ENCODE results near the gene RGS1. TPM values are rescaled to one million over a fixed set of nuclear protein-coding genes. Genes with fewer than 3 reads are reported as not detected.

Gene RGS1
- total and polyA plus RNA-seq, 12 donors = 0.30 to 7.2 (median 0.96) TPM

DNA sequence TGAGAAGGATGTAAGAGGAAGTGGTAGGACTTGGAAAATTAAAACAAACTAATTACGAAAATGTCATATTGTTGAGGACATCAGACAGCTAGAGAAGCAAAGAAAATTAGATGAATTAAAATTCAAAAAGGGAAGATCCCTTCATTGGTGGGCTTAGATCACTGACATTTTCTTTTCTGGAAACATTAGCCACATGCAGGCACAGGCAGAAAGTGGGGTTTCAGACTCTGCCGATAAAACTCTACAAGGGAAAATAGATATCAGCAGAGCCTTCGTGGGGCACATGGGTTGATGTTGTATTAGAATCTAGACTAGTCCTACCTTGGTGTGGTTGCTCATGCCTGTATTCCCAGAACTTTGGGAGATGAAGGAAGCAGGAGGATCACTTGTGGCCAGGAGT is 12.4 kb upstream of the RGS1 start:
- Histone ChIP-seq H3K9me3 (no peaks in the 10 kb centered on the region), H3K36me3 (no peaks in the 10 kb centered on the region), H3K4me1 (peaks cover 0 to 17% (median 0%) of the 10 kb centered on the region in 9 donors), H3K27me3 (no peaks in the 10 kb centered on the region), H3K27ac (no peak overlapping the region), H3K4me3 (no peak overlapping the region)
- ATAC-seq (no peak), DNase-seq (no peak)
- intact Hi-C loops (cut with DNase I) = no loop called here
- WGBS, 2 donors = 90 to 94% methylated on average over 3 of the region's 3 CpGs
- TF ChIP-seq, protein P1, sequence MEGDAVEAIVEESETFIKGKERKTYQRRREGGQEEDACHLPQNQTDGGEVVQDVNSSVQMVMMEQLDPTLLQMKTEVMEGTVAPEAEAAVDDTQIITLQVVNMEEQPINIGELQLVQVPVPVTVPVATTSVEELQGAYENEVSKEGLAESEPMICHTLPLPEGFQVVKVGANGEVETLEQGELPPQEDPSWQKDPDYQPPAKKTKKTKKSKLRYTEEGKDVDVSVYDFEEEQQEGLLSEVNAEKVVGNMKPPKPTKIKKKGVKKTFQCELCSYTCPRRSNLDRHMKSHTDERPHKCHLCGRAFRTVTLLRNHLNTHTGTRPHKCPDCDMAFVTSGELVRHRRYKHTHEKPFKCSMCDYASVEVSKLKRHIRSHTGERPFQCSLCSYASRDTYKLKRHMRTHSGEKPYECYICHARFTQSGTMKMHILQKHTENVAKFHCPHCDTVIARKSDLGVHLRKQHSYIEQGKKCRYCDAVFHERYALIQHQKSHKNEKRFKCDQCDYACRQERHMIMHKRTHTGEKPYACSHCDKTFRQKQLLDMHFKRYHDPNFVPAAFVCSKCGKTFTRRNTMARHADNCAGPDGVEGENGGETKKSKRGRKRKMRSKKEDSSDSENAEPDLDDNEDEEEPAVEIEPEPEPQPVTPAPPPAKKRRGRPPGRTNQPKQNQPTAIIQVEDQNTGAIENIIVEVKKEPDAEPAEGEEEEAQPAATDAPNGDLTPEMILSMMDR (IDR thresholded peaks at IDR 0.05) = no peak

DNA sequence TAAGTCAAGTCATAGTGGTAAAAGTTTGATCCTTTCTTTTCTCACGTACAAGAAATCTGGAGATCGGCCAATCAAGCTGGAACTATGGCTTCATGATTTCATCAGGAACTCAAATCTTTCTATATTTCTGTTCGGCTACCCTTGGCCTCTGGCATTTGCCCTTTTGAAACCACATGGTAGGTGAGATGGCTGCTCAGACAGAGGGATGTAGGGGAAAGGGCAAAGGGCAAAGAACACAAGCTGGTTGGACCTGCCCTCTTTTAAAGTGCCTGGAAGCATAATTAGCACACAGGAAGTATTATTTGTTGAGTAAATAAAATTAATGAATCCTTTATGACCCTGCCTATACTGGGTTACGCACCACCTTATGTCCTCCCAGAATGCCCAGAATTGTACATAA is 11.5 kb upstream of the RGS1 start:
- no peaks in the 10 kb centered on the region for H3K27me3 ChIP-seq
- no peak overlapping the region for H3K27ac ChIP-seq
- H3K4me3 ChIP-seq = no peak overlapping the region
- H3K36me3 ChIP-seq = no peaks in the 10 kb centered on the region
- H3K4me1 ChIP-seq = peaks cover 0 to 13% (median 0%) of the 10 kb centered on the region in 9 donors
- 84 to 86% methylated on average over 4 of the region's 4 CpGs for WGBS, 2 donors
- no peaks in the 10 kb centered on the region for H3K9me3 ChIP-seq
- ATAC-seq (no peak), DNase-seq (no peak)
- TF ChIP-seq, protein P1 (IDR thresholded peaks at IDR 0.05) = no peak
- intact Hi-C loops (cut with DNase I) = no loop called here

GRCh38 chr1:192565946-192566345 is 9.6 kb upstream of the RGS1 start:
- H3K9me3 ChIP-seq = peaks cover 0 to 13% (median 0%) of the 10 kb centered on the region in 11 donors
- H3K27ac ChIP-seq = no peak overlapping the region
- WGBS, 2 donors = 92 to 100% methylated on average over 1 of the region's 1 CpG
- peaks cover 0 to 4% (median 0%) of the 10 kb centered on the region in 9 donors for H3K4me1 ChIP-seq
- H3K36me3 ChIP-seq = no peaks in the 10 kb centered on the region
- no peak overlapping the region for H3K4me3 ChIP-seq
- no peak for DNase-seq
- TF ChIP-seq, protein P1 (IDR thresholded peaks at IDR 0.05) = no peak
- no peaks in the 10 kb centered on the region for H3K27me3 ChIP-seq
- ATAC-seq = no peak
- intact Hi-C loops (cut with DNase I) = no loop called here

- DNase-seq (no peak), ATAC-seq (no peak)
- Histone ChIP-seq H3K9me3 (peaks cover 0 to 13% (median 0%) of the 10 kb centered on the region in 11 donors), H3K27ac (no peak overlapping the region), H3K4me3 (no peak overlapping the region), H3K4me1 (peaks cover 0 to 4% (median 0%) of the 10 kb centered on the region in 9 donors), H3K36me3 (no peaks in the 10 kb centered on the region), H3K27me3 (no peaks in the 10 kb centered on the region)
- 78 to 79% methylated on average over 3 of the region's 3 CpGs for WGBS, 2 donors
- TF ChIP-seq, protein P1 (IDR thresholded peaks at IDR 0.05) = no peak
- intact Hi-C loops (cut with DNase I) = no loop called here
These were observed 8.9 kb upstream of the RGS1 start for GRCh38 chr1:192566657-192567056.

Data from heart right ventricle (tissue), 16 donors.